WTC11 (cell line): ENCODE data around the gene SELL.

Source experiments
- ATF3 ChIP-seq: sonication (generic); formaldehyde crosslinking; conservative IDR thresholded peaks from 2 replicates; pipeline ENCODE4 v1.8.1; 2022; ENCODE audit warnings: mild to moderate bottlenecking, missing genetic modification reagents
- CBFB ChIP-seq: sonication (generic); formaldehyde crosslinking; IDR thresholded peaks from 2 replicates; pipeline ENCODE4 v1.8.1; 2022; ENCODE audit warnings: mild to moderate bottlenecking, low read depth, missing genetic modification reagents
- ESRRA ChIP-seq: sonication (generic); formaldehyde crosslinking; IDR thresholded peaks from 2 replicates; pipeline ENCODE4 v1.8.1; 2022; ENCODE audit warnings: mild to moderate bottlenecking, missing genetic modification reagents, borderline replicate concordance
- KAT7 ChIP-seq: sonication (generic); formaldehyde crosslinking; IDR thresholded peaks from 2 replicates; pipeline ENCODE4 v1.8.1; 2023; ENCODE audit warnings: missing genetic modification reagents, mild to moderate bottlenecking, borderline replicate concordance
- TCF7 ChIP-seq: sonication (generic); formaldehyde crosslinking; IDR thresholded peaks from 2 replicates; pipeline ENCODE4 v1.8.0; 2022; ENCODE audit warnings: mild to moderate bottlenecking, low read depth, missing genetic modification reagents, moderate library complexity
- TEAD4 ChIP-seq: sonication (generic); formaldehyde crosslinking; IDR thresholded peaks from 2 replicates; pipeline ENCODE4 v1.8.0; 2022; ENCODE audit warnings: mild to moderate bottlenecking, missing genetic modification reagents
- USF2 ChIP-seq: sonication (generic); formaldehyde crosslinking; IDR thresholded peaks from 2 replicates; pipeline ENCODE4 v1.8.1; 2023; ENCODE audit warnings: mild to moderate bottlenecking, missing genetic modification reagents, moderate library complexity
- ZNF532 ChIP-seq: fragments of 250-450 bp; sonication (Bioruptor Pico); IDR thresholded peaks from 2 replicates; pipeline ENCODE4 v1.9.0; 2021; ENCODE audit warnings: mild to moderate bottlenecking, borderline replicate concordance
- ZSCAN18 ChIP-seq: fragments of 250-450 bp; sonication (Bioruptor Pico); IDR thresholded peaks from 2 replicates; pipeline ENCODE4 v2.1.2; 2022; ENCODE audit warnings: mild to moderate bottlenecking, moderate library complexity
- TF ChIP-seq, protein P1 (sequence below): fragments of 200-600 bp; IDR thresholded peaks from 2 replicates; pipeline ENCODE4 v1.8.0; 2022; ENCODE audit warnings: antibody characterized with exemption
- TF ChIP-seq, protein P2 (sequence below): fragments of 250-450 bp; sonication (Bioruptor Pico); IDR thresholded peaks from 2 replicates; pipeline ENCODE4 v1.9.0; 2021; ENCODE audit warnings: moderate library complexity, mild to moderate bottlenecking, inconsistent platforms, borderline replicate concordance

DNA sequence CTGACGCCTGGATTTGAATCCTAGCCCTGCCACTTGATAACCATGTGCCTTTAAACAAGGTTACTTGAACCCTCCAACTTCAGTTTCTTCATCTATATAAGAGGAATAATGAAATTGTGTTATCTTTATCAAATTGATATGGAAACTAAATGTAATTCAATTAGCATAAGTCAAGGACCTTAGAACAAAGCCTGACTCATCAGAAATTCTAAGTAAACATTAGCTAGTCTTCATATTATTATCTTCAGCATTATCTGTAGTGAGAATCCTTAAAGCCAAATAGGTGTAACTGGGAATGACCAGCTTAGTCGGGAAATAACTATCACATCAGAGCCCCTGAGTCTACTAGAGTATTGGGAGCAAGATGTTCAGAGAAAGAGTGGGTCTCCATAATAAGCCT, 6.6 kb downstream of the SELL start:
- TF ChIP-seq TEAD4 (no peak), USF2 (CRISPR knock-in tag) (no peak), KAT7 (CRISPR knock-in tag) (no peak), CBFB (no peak), TCF7 (no peak), ATF3 (CRISPR knock-in tag) (no peak), ZNF532 (CRISPR knock-in tag) (no peak), ESRRA (no peak), ZSCAN18 (CRISPR knock-in tag) (no peak)
- TF ChIP-seq, protein P1, sequence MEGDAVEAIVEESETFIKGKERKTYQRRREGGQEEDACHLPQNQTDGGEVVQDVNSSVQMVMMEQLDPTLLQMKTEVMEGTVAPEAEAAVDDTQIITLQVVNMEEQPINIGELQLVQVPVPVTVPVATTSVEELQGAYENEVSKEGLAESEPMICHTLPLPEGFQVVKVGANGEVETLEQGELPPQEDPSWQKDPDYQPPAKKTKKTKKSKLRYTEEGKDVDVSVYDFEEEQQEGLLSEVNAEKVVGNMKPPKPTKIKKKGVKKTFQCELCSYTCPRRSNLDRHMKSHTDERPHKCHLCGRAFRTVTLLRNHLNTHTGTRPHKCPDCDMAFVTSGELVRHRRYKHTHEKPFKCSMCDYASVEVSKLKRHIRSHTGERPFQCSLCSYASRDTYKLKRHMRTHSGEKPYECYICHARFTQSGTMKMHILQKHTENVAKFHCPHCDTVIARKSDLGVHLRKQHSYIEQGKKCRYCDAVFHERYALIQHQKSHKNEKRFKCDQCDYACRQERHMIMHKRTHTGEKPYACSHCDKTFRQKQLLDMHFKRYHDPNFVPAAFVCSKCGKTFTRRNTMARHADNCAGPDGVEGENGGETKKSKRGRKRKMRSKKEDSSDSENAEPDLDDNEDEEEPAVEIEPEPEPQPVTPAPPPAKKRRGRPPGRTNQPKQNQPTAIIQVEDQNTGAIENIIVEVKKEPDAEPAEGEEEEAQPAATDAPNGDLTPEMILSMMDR: no peak
- TF ChIP-seq, protein P2, sequence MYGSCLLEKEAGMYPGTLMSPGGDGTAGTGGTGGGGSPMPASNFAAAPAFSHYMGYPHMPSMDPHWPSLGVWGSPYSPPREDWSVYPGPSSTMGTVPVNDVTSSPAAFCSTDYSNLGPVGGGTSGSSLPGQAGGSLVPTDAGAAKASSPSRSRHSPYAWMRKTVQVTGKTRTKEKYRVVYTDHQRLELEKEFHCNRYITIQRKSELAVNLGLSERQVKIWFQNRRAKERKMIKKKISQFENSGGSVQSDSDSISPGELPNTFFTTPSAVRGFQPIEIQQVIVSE (CRISPR knock-in tag): no peak
